Lung (tissue), 12 donors: ENCODE measurements around the gene COLEC12. TPM values are rescaled to one million over a fixed set of nuclear protein-coding genes. Genes with fewer than 3 reads are reported as not detected.

ENCODE experiments used
- ATAC-seq: fragments of 200-7000 bp; cut with Tn5 transposase; one replicate; pipeline ENCODE4 v1.9.1; 2020; ENCODE audit warnings: moderate number of reproducible peaks; ENCODE audit not compliant: insufficient read depth, low FRiP score
- DNase-seq, 3 donors: peaks; one replicate each; pipeline ENCODE4 v3.0.0-alpha.2; 2013 to 2017
- H3K27ac ChIP-seq, 2 donors: one replicate each; pipeline ENCODE4 v1.5.1; 2013; ENCODE audit warnings: mild to moderate bottlenecking in 2 of 2, moderate library complexity in 2 of 2, control low read depth in 1 of 2, inconsistent platforms in 1 of 2, low read depth in 1 of 2, low read length in 1 of 2
- H3K27me3 ChIP-seq, 3 donors: one replicate each; pipeline ENCODE4 v1.5.1; 2013; ENCODE audit warnings: low read length in 2 of 3; ENCODE audit not compliant: control insufficient read depth in 3 of 3, insufficient read depth in 3 of 3
- H3K36me3 ChIP-seq, 4 donors: one replicate each; pipeline ENCODE4 v1.5.1; 2013; ENCODE audit warnings: low read length in 4 of 4, mild to moderate bottlenecking in 1 of 4, moderate library complexity in 1 of 4; ENCODE audit not compliant: control insufficient read depth in 4 of 4, insufficient read depth in 4 of 4
- H3K4me1 ChIP-seq, 5 donors: one replicate each; pipeline ENCODE4 v1.5.1; 2013; ENCODE audit warnings: low read length in 5 of 5, mild to moderate bottlenecking in 2 of 5, moderate library complexity in 1 of 5; ENCODE audit not compliant: control insufficient read depth in 5 of 5, insufficient read depth in 5 of 5
- H3K4me3 ChIP-seq: one replicate; pipeline ENCODE4 v1.5.1; 2013; ENCODE audit warnings: mild to moderate bottlenecking, control low read depth, moderate library complexity
- H3K9ac ChIP-seq, 2 donors: one replicate each; pipeline ENCODE4 v1.5.1; 2013; ENCODE audit warnings: low read length in 2 of 2, control low read depth in 1 of 2; ENCODE audit not compliant: insufficient read depth in 1 of 2
- H3K9me3 ChIP-seq, 4 donors: one replicate each; pipeline ENCODE4 v1.5.1; 2013; ENCODE audit warnings: low read length in 3 of 4, mild to moderate bottlenecking in 1 of 4, moderate library complexity in 1 of 4; ENCODE audit not compliant: control insufficient read depth in 4 of 4, insufficient read depth in 3 of 4
- CTCF ChIP-seq: IDR thresholded peaks from 2 replicates; pipeline ENCODE4 v1.5.1; 2012; ENCODE audit warnings: mild to moderate bottlenecking; ENCODE audit errors: control extremely low read depth, extremely low read depth
- WGBS, 2 donors: extraction: QIAGEN DNeasy Blood & Tissue Kit; methylation state at CpG; one replicate each; pipeline ENCODE4 v1.1.7; 2013; 5-methylcytosine and 5-hydroxymethylcytosine counted together
- polyA plus RNA-seq, 2 donors: library from polyadenylated mRNA; stranded (reverse); fragments of 200-250 nt; gene quantifications; one replicate each; pipeline ENCODE4 v1.2.1, GENCODE V29; 2013
- total RNA-seq, 2 donors: library from RNA; depleted of rRNA in 1 of 2; stranded (reverse); fragments of >200 nt in 1 of 2; gene quantifications; one replicate each; pipeline ENCODE4 v1.2.1, GENCODE V29; 2014 to 2021
- donor health status: control.
- donor health status: control.
- donor health status: Bipolar disorder and iron deficiency.
- donor health status: healthy.
- donor health status: DM: yes; HTN: yes; CAD: no.

COLEC12 gene
- total and polyA plus RNA-seq, 4 donors = 10.3 to 108 (median 28.1) TPM

GRCh38 chr18:285817-286216, 214.7 kb downstream of the COLEC12 start:
- DNase-seq (no peak), ATAC-seq (no peak)
- TF ChIP-seq CTCF = no peak
- H3K9me3 ChIP-seq = no peaks in the 10 kb centered on the region
- no peaks in the 10 kb centered on the region for H3K27me3 ChIP-seq
- H3K9ac ChIP-seq = no peak overlapping the region
- H3K36me3 ChIP-seq = no peaks in the 10 kb centered on the region
- no peak overlapping the region for H3K27ac ChIP-seq
- no peak overlapping the region for H3K4me3 ChIP-seq
- no peaks in the 10 kb centered on the region for H3K4me1 ChIP-seq
- 69 to 82% methylated on average over 6 of the region's 6 CpGs for WGBS, 2 donors

DNA sequence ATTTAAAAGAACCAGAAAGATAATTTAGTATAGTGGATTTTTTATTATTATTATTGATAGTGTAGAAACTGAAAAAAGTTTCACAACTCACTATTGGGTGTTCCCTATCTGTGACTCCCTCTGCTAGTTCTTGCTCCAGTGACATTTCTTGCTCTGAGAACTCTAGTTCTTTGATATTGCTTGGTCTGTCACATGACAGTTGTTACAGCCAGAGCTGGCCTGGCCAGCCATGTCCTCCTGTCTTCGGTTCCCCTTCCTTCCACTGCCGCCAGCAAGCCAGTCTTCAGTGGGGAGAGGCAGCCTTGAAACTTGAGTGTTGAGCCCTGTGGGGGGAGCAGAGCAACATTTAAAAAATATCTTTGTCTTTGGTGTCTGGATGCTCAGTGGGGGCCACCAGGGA, 225.0 kb downstream of the COLEC12 start:
- Histone ChIP-seq H3K4me3 (no peak overlapping the region), H3K27ac (no peak overlapping the region), H3K27me3 (no peaks in the 10 kb centered on the region), H3K36me3 (no peaks in the 10 kb centered on the region), H3K9ac (no peak overlapping the region), H3K9me3 (no peaks in the 10 kb centered on the region), H3K4me1 (no peaks in the 10 kb centered on the region)
- DNase-seq (no peak), ATAC-seq (no peak)
- TF ChIP-seq CTCF = no peak
- WGBS, 2 donors = 64 to 77% methylated on average over 2 of the region's 2 CpGs

- Histone ChIP-seq H3K9ac (no peak overlapping the region), H3K4me1 (peaks cover 0 to 4% (median 0%) of the 10 kb centered on the region in 5 donors), H3K27me3 (no peaks in the 10 kb centered on the region), H3K4me3 (no peak overlapping the region), H3K27ac (no peak overlapping the region), H3K9me3 (no peaks in the 10 kb centered on the region), H3K36me3 (no peaks in the 10 kb centered on the region)
- ATAC-seq (no peak), DNase-seq (no peak)
- 87 to 92% methylated on average over 8 of the region's 8 CpGs for WGBS, 2 donors
- TF ChIP-seq CTCF = no peak
Observed at GRCh38 chr18:274313-274712, 226.2 kb downstream of the COLEC12 start.

- TF ChIP-seq CTCF = no peak
- DNase-seq (no peak), ATAC-seq (no peak)
- Histone ChIP-seq H3K36me3 (no peaks in the 10 kb centered on the region), H3K27ac (no peak overlapping the region), H3K27me3 (no peaks in the 10 kb centered on the region), H3K9ac (no peak overlapping the region), H3K9me3 (no peaks in the 10 kb centered on the region), H3K4me3 (no peak overlapping the region), H3K4me1 (peaks cover 0 to 11% (median 4%) of the 10 kb centered on the region in 5 donors)
- 95 to 96% methylated on average over 3 of the region's 3 CpGs for WGBS, 2 donors
Observed at GRCh38 chr18:273525-273924, 227.0 kb downstream of the COLEC12 start.
